Ishikawa (cell line): ENCODE results near the gene MMAB.

Source experiments
- CEBPB ChIP-seq: IDR thresholded peaks from 2 replicates; pipeline ENCODE4 v1.6.1; 2012
- CREB1 ChIP-seq: IDR thresholded peaks from 2 replicates; pipeline ENCODE4 v1.6.1; 2012; ENCODE audit warnings: low read depth
- EGR1 ChIP-seq: IDR thresholded peaks from 2 replicates; pipeline ENCODE4 v1.6.1; 2012
- EP300 ChIP-seq: IDR thresholded peaks from 2 replicates; pipeline ENCODE4 v1.6.1; 2012; ENCODE audit warnings: borderline replicate concordance
- FOXM1 ChIP-seq: IDR thresholded peaks from 2 replicates; pipeline ENCODE4 v1.6.1; 2012; ENCODE audit warnings: low read depth, borderline replicate concordance
- NFIC ChIP-seq: IDR thresholded peaks from 2 replicates; pipeline ENCODE4 v1.6.1; 2012
- RAD21 ChIP-seq: IDR thresholded peaks from 2 replicates; pipeline ENCODE4 v1.6.1; 2012; ENCODE audit warnings: low read depth
- TAF1 ChIP-seq: IDR thresholded peaks from 2 replicates; pipeline ENCODE4 v1.6.1; 2012; ENCODE audit warnings: low read depth, mild to moderate bottlenecking
- TCF12 ChIP-seq: IDR thresholded peaks from 2 replicates; pipeline ENCODE4 v1.6.1; 2012; ENCODE audit warnings: low read depth
- TEAD4 ChIP-seq: IDR thresholded peaks from 2 replicates; pipeline ENCODE4 v1.6.1; 2012
- YY1 ChIP-seq: IDR thresholded peaks from 2 replicates; pipeline ENCODE4 v1.6.1; 2012; ENCODE audit warnings: low read depth
- ZBTB7A ChIP-seq: IDR thresholded peaks from 2 replicates; pipeline ENCODE4 v1.6.1; 2012; ENCODE audit warnings: low read depth
- TF ChIP-seq, protein P1 (sequence below): IDR thresholded peaks from 2 replicates; pipeline ENCODE4 v1.6.1; 2012
- TF ChIP-seq, protein P2 (sequence below): IDR thresholded peaks from 2 replicates; pipeline ENCODE4 v1.6.1; 2012; ENCODE audit warnings: low read depth, mild to moderate bottlenecking
- TF ChIP-seq, protein P3 (sequence below): IDR thresholded peaks from 2 replicates; pipeline ENCODE4 v1.6.1; 2012

The MMAB gene

DNA sequence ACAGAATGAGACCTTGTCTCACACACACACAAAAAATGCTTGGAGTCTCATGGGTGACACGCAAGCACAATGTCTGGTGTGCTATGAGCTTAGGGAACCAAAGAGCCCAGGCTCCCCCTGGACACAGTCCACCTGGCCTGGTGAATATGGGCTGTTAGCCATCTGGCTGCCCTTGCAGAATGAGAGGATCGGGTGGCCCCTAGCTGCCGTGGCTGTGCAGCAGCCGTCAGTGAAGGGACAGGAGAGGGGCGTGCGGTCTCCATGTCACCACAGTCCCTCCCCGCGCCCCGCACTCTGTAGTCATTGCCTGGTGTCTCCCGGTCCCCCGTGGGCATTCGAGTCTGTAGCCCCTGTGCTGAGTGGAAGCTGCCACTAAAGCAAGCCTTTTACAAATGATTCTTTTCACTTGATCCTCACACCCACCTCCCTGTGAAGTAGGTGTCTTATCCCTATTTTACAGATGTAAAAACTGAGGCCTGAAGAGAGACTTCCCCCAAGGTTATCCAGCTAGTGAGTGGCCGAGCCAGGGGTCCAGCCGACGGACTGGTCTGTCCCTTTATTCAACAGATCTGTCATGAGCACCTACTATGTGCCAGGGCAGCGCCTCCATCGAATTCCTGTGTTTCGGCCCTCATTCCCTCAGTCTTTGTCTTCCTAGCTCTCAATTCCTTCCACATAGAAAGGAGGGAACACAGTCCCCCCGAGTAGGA, 19.0 kb upstream of the MMAB start:
- TF ChIP-seq RAD21 (no peak), EGR1 (no peak), FOXM1 (no peak), EP300 (no peak)
- TF ChIP-seq, protein P1, sequence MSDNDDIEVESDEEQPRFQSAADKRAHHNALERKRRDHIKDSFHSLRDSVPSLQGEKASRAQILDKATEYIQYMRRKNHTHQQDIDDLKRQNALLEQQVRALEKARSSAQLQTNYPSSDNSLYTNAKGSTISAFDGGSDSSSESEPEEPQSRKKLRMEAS = no peak
- TF ChIP-seq, protein P2, sequence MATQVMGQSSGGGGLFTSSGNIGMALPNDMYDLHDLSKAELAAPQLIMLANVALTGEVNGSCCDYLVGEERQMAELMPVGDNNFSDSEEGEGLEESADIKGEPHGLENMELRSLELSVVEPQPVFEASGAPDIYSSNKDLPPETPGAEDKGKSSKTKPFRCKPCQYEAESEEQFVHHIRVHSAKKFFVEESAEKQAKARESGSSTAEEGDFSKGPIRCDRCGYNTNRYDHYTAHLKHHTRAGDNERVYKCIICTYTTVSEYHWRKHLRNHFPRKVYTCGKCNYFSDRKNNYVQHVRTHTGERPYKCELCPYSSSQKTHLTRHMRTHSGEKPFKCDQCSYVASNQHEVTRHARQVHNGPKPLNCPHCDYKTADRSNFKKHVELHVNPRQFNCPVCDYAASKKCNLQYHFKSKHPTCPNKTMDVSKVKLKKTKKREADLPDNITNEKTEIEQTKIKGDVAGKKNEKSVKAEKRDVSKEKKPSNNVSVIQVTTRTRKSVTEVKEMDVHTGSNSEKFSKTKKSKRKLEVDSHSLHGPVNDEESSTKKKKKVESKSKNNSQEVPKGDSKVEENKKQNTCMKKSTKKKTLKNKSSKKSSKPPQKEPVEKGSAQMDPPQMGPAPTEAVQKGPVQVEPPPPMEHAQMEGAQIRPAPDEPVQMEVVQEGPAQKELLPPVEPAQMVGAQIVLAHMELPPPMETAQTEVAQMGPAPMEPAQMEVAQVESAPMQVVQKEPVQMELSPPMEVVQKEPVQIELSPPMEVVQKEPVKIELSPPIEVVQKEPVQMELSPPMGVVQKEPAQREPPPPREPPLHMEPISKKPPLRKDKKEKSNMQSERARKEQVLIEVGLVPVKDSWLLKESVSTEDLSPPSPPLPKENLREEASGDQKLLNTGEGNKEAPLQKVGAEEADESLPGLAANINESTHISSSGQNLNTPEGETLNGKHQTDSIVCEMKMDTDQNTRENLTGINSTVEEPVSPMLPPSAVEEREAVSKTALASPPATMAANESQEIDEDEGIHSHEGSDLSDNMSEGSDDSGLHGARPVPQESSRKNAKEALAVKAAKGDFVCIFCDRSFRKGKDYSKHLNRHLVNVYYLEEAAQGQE = no peak

GRCh38 chr12:109591041-109591440, 17.7 kb upstream of the MMAB start:
- TF ChIP-seq YY1 (no peak), RAD21 (no peak), ZBTB7A (no peak), EGR1 (no peak), EP300 (no peak), FOXM1 (no peak), CEBPB (no peak)
- TF ChIP-seq, protein P2 = no peak
- TF ChIP-seq, protein P3, sequence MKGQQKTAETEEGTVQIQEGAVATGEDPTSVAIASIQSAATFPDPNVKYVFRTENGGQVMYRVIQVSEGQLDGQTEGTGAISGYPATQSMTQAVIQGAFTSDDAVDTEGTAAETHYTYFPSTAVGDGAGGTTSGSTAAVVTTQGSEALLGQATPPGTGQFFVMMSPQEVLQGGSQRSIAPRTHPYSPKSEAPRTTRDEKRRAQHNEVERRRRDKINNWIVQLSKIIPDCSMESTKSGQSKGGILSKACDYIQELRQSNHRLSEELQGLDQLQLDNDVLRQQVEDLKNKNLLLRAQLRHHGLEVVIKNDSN = no peak

DNA sequence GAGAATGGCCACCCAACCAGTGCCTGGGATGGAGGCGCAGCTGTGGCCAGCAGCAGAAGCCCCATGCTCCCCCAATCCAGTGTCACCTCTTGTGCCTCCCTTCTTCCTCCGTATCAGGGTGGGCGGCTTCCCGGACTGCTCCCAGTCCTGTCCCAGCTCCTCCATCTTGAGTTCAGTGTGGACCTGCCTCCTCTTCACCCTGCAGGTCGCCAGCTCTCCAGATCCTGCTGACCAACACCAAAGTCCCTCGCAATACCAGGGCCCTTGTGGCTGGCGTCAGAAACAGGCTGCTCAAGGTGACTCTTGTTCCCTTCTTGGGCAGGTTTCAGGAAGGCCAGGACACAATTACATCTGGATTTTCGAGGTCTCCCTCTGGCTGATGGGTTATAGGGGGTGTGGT, 17.3 kb upstream of the MMAB start:
- TF ChIP-seq RAD21 (no peak), TEAD4 (no peak), EP300 (no peak), CREB1 (no peak), YY1 (no peak)

GRCh38 chr12:109589691-109590245, 16.5 kb upstream of the MMAB start:
- TF ChIP-seq, protein P3 = no peak
- TF ChIP-seq TAF1 (no peak), EP300 (no peak), TEAD4 (no peak), CEBPB (no peak), FOXM1 (no peak), YY1 (no peak), EGR1 (no peak), NFIC (no peak), CREB1 (no peak), RAD21 (no peak), ZBTB7A (no peak), TCF12 (no peak)
- TF ChIP-seq, protein P1 = no peak
- TF ChIP-seq, protein P2 = no peak

DNA sequence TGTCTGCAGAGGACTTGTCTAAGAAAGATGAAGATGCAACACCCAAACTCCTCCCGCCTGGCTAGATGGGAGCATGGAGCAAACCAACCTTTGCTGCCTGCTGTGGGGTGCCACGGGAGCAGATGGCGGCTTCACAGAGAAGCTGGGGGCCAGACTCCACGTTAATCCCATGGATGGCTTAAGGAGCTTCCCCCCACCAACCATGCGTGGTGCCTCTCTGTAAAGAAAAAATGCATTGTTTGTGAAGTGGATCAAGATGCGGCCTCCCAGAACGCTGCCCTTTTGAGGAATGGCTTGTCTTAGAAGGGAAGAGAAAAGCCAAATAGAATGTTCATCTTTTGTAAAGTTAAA, 15.9 kb upstream of the MMAB start:
- TF ChIP-seq EP300 (no peak), EGR1 (no peak), YY1 (no peak), RAD21 (no peak), CEBPB (no peak), TEAD4 (no peak), TCF12 (no peak), NFIC (no peak), TAF1 (no peak)
- TF ChIP-seq, protein P1 = no peak
- TF ChIP-seq, protein P2 = no peak
- TF ChIP-seq, protein P3 = no peak
